HG02571 (cell line): ENCODE results near the gene FBXL16.
"Not testable (repeated sequence)": the region's sequence is repeated elsewhere in the genome, so short reads cannot be mapped to it uniquely, and the experiment has no call there.

Experiments used
- ATAC-seq: cut with Tn5 transposase; IDR thresholded peaks from one replicate; pipeline ENCODE4 v1.9.1; 2021; ENCODE audit warnings: mild to moderate bottlenecking, moderate library complexity; ENCODE audit not compliant: unreplicated experiment

FBXL16 gene

DNA sequence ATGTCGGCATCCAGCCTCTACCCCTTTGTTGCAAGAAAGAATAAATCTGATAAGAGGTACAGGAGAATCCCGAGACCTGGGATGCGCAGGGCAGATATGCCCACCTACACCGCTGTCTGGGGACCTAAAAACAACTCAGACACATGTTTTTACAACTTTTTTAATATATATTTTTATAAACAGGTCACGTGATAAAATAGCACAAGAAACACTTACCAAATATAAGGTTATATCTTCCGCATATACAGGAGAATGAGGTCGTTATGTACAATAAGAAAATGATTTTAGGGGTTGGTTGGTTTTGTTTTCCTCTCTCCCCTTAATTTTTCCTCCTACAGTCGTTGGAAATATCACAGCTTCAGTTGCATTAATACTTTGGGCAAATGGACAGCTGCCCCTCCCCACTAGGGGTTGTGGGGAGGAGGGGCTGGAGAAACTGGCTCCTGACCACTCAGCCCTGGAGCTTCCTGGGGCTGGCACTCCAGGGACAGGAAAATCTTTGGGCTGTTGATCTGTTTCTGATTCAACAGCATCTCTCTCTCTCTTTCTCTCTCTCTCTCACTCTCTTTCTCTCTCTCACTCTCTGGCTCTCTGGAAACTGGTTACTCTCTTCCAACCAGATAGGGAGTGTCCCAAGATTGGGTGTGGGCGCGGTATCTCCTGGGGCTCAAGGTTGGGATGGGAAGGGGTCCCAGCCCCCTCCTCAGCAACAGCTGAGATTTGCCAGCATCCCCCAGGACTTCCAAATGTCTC is 13.1 kb downstream of the FBXL16 start:
- no peak for ATAC-seq

GRCh38 chr16:691242-691641 is 14.4 kb downstream of the FBXL16 start:
- ATAC-seq: not testable (repeated sequence)

GRCh38 chr16:689175-689897 is 16.3 kb downstream of the FBXL16 start:
- ATAC-seq: no peak

GRCh38 chr16:687499-687898 is 18.1 kb downstream of the FBXL16 start:
- no peak for ATAC-seq

GRCh38 chr16:686459-687260 is 18.9 kb downstream of the FBXL16 start:
- no peak for ATAC-seq

- ATAC-seq: no peak
These were observed 19.6 kb downstream of the FBXL16 start for GRCh38 chr16:685967-686366.

- no peak for ATAC-seq
These were observed 20.5 kb downstream of the FBXL16 start for GRCh38 chr16:684961-685696.

- peak; percentile 52 for ATAC-seq
These were observed 21.4 kb downstream of the FBXL16 start, which contains the start of gene JMJD8 for GRCh38 chr16:684071-684794. TSS of gene JMJD8 (minus strand) at chr16:684334. CDS start at chr16:684319, 15 bp downstream.

DNA sequence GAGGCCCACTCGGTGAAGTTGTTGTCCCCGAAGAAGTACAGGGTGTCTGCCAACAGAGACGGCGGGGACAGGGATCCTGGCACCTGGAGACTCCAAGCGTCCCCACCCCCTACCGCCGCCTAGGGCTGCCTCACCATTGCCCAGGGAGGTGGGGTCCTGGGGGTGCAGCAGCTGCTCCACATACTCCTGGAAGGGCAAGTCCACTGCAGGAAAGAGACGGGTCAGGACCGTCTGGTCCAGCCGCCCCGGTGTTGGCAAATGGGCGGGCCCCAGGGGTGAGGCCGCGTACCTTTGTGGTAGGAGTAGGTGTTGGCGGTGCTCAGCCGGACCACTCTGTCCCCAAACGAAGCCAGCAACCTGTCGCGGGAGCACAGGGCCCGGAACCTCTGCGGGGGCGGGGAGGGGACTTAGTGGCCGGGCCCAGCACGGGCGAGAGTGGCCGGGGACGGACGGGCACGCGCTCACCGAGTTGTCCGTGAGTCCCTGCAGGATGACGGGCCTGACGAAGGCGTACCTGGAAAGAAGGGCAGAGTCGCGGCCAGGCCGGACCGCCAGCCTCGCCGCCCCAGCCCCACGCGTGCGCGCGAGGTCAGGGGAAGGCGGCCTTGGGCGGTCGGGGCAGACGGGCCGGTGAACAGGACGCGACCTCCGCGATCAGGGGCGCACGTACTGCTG is 22.1 kb downstream of the FBXL16 start:
- ATAC-seq: peak; percentile 3

GRCh38 chr16:682493-683395 is 22.9 kb downstream of the FBXL16 start:
- no peak for ATAC-seq

- no peak for ATAC-seq
These were observed 23.7 kb downstream of the FBXL16 start for GRCh38 chr16:681746-682427.

GRCh38 chr16:680967-681745 is 24.4 kb downstream of the FBXL16 start:
- ATAC-seq: no peak

DNA sequence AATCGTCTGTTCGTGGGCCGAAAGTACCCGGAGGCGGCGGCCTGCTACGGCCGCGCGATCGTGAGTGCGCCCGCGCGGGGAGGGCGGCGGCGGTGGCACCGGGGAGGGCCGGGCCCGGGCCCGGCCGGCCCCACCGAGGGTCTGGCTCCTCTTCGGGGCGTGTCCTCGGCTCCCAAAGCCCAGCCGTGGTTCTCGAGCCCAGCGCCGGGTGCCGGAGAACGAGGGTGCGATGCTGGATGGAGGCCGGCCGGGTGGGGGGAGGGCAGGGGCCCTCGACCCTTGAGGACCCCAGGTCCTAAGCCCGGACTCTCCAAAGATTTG is 25.0 kb downstream of the FBXL16 start:
- no peak for ATAC-seq

GRCh38 chr16:679814-680624 is 25.6 kb downstream of the FBXL16 start, which contains the start of gene STUB1:
TSS of gene STUB1 (plus strand) at chr16:680410. CDS start at chr16:680526, 116 bp downstream.
- ATAC-seq: peak; percentile 31

GRCh38 chr16:678858-679813 is 26.5 kb downstream of the FBXL16 start:
- no peak for ATAC-seq
